GM13977 (cell line): ENCODE data around the gene VDR.

ENCODE experiments used
- DNase-seq: peaks from one replicate; pipeline ENCODE4 v3.0.0; 2012; ENCODE audit warnings: low spot score
- in situ Hi-C: fragments of 300-500 bp; cut with MboI; formaldehyde crosslinking; loops from one replicate; pipeline ENCODE4 v1.12.0; 2022; ENCODE audit warnings: low sequenced_read_pairs, low pct_unique_long_range_greater_than_20kb, mixed read lengths, inconsistent platforms; ENCODE audit not compliant: unreplicated experiment
- TF ChIP-seq, protein P1 (sequence below): IDR thresholded peaks from 2 replicates; pipeline ENCODE4 v1.5.1; 2012; ENCODE audit warnings: mild to moderate bottlenecking, control low read depth; ENCODE audit not compliant: insufficient read depth; ENCODE audit errors: extremely low read depth, missing control alignments

Gene VDR

DNA sequence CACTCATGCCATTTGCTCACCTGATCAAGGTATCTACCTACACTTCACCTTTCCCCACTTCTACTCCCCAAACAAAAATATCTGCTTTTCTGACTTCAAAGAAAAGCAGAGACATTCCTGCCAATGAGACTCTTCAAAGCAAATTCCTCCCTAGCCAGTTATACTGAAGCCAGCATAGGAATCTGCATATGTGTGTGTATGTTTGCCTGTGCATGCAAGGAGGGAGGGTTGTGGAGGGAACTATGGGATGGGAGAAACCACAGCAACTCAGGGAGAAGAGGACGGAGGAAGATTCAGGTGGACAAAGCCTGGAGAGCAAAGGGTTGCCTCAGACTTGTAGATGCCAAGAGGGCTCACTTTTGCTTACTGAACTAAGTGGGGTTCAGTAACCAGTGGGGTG is 26.4 kb upstream of the VDR start:
- TF ChIP-seq, protein P1, sequence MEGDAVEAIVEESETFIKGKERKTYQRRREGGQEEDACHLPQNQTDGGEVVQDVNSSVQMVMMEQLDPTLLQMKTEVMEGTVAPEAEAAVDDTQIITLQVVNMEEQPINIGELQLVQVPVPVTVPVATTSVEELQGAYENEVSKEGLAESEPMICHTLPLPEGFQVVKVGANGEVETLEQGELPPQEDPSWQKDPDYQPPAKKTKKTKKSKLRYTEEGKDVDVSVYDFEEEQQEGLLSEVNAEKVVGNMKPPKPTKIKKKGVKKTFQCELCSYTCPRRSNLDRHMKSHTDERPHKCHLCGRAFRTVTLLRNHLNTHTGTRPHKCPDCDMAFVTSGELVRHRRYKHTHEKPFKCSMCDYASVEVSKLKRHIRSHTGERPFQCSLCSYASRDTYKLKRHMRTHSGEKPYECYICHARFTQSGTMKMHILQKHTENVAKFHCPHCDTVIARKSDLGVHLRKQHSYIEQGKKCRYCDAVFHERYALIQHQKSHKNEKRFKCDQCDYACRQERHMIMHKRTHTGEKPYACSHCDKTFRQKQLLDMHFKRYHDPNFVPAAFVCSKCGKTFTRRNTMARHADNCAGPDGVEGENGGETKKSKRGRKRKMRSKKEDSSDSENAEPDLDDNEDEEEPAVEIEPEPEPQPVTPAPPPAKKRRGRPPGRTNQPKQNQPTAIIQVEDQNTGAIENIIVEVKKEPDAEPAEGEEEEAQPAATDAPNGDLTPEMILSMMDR, result no peak
- no peak for DNase-seq
- in situ Hi-C loops, result no loop called here

DNA sequence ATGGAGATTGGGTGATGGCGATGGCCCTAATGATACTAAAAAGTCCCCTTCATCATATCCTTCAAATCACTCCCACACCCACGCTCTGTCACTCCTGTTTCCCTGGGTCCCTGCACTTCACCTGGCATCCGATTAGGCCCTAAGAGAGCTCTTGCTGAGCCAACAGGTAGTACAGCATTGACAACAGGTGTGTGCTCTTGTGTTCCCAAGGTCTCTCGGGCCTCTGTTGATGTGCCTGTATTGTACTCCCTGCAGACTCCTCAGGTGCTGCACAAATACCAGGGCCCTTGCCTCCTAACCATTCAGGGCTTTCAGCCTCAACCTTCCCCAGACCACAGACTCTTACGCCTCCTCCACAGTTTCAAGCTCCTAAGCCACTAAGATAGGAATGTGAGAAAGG is 25.8 kb upstream of the VDR start:
- no peak for DNase-seq
- TF ChIP-seq, protein P1, result no peak

DNA sequence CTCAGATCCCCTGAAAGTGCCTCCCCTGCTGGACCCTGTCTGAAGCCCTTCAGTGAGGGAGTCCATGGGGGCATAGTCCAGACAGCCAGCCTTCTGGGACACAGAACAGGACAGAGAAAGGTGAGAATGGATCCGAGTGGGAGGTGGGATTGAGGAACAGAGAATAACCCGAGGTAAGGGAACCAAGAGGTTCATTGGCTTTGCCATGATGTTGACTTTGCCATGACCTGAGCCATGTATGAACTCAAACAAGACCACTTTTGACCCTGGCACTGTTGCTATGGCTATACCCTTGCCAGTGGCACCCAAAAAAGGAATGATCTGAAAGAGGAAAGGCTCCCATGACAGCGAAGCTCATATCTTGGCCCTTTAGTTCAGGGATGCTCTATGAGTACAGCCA is 22.6 kb upstream of the VDR start:
- DNase-seq, result no peak
- in situ Hi-C loops, result no loop called here
- TF ChIP-seq, protein P1, result no peak

More for the DNA sequence above, 25.8 kb upstream of the VDR start:
- in situ Hi-C loops, result no loop called here

DNA sequence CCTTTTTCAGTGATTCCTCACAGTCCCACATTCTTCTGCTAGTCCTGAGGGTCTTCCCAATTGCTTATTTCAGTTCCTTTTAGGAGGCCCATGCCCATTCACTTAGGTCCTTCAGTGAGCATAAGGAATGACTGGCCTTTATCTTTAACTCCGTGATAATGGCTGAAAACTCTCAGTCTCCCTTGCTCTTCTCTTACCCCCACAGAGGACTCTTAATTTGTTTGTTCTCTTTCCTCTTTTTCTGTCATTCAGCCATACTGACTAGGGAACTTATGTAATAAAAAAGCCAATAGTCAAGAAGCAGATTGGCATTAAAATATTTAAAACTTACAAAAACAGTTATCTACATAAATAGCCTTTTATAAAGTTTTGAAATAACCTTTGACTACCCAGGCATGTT is 17.1 kb upstream of the VDR start:
- no peak for DNase-seq
- TF ChIP-seq, protein P1, result no peak
- in situ Hi-C loops, result no loop called here

DNA sequence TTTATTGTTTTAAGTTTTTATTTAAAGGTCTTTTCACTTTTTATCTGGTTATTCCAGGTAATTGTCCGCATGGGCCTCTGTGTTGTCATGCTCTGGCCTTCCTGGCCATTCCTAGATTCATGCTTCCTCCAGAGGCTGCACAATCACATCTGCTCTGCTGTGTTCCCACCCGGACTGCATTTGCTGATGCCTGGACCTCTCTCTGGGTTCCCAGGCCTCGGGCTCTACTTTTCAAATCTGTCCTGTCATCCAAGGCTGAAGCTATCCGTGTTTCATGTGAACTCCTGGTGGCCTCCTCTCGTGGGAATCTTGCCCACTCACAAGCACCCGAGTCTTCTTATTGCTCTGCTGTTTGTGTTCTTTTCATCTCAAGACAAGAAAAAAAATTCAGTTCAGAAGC is 16.1 kb upstream of the VDR start:
- DNase-seq, result no peak
- TF ChIP-seq, protein P1, result no peak
- in situ Hi-C loops, result no loop called here

DNA sequence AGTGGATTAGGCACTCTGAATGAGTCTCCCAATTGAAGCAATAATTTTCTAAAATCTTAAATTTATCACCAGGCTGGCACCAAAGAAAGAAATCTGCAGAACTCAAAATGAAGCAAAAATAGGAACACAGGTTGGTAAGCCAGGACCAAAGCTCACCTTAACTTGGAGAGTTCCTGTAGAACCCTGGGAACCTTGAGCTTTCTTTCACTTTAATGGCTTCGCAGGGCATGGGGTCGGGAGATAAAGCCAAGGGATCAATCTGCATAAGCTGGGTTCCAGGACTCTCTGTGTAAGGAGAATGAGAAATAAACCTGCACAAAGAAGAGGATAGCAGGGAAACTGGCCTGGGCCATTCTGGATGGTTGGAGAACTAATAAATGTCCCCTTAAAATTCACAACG is 8.3 kb upstream of the VDR start:
- in situ Hi-C loops, result no loop called here
- TF ChIP-seq, protein P1, result no peak
- DNase-seq, result no peak

DNA sequence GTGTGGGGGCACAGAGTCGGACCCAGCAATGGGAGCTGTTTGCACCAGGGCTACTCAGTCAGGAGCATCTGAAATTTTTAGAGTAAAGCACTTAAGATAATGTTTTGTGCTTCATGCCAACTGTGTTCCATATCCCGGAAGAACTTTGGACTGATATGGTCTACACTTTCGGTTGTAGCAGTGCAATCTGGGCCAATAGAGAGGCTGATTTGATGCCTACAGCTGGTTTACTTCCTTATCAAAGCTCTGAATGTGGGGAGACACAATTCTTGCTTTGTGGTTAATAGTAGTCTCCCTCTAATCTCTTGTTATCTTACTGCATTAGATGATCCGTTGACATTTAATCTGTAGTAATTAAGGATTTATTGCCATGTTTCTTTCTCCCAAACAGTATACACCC is 7.8 kb upstream of the VDR start:
- DNase-seq, result no peak
- in situ Hi-C loops, result no loop called here
- TF ChIP-seq, protein P1, result no peak
